HG03108 (cell line): ENCODE data around the gene LPAR2.
A peak's percentile ranks its signal among the peaks of the same experiment; 100 is the strongest.

ENCODE experiments used
- ATAC-seq: cut with Tn5 transposase; IDR thresholded peaks from one replicate; pipeline ENCODE4 v1.9.1; 2021; ENCODE audit warnings: moderate library complexity; ENCODE audit not compliant: unreplicated experiment

The LPAR2 gene

GRCh38 chr19:19654441-19654840 lies 26.4 kb upstream of the LPAR2 start:
- ATAC-seq: no peak

GRCh38 chr19:19653597-19654147 lies 25.7 kb upstream of the LPAR2 start:
- ATAC-seq: no peak

- no peak for ATAC-seq
Measured at GRCh38 chr19:19652482-19653295, 24.7 kb upstream of the LPAR2 start.

GRCh38 chr19:19651076-19651475 lies 23.1 kb upstream of the LPAR2 start:
- ATAC-seq: no peak

GRCh38 chr19:19650331-19650730 lies 22.3 kb upstream of the LPAR2 start:
- ATAC-seq: no peak

- ATAC-seq: no peak
Measured at GRCh38 chr19:19649580-19649995, 21.6 kb upstream of the LPAR2 start.

- ATAC-seq: no peak
Measured at GRCh38 chr19:19649155-19649554, 21.1 kb upstream of the LPAR2 start.

- ATAC-seq: no peak
Measured at GRCh38 chr19:19647037-19647835, 19.2 kb upstream of the LPAR2 start.

GRCh38 chr19:19645233-19645870 lies 17.3 kb upstream of the LPAR2 start:
- ATAC-seq: no peak

GRCh38 chr19:19644054-19644388 lies 16.0 kb upstream of the LPAR2 start:
- ATAC-seq: no peak

GRCh38 chr19:19643158-19644053 lies 15.4 kb upstream of the LPAR2 start, which contains the start of gene GMIP:
Gene GMIP, minus strand, starts transcription at chr19:19643657. Its CDS starts 128 bp downstream, at chr19:19643529.
- ATAC-seq: peak; percentile 77

GRCh38 chr19:19642506-19643157 lies 14.6 kb upstream of the LPAR2 start:
- ATAC-seq: no peak

- ATAC-seq: no peak
Measured at GRCh38 chr19:19637523-19638251, 9.7 kb upstream of the LPAR2 start.

GRCh38 chr19:19637186-19637522 lies 9.1 kb upstream of the LPAR2 start:
- ATAC-seq: no peak

- ATAC-seq: no peak
Measured at GRCh38 chr19:19636573-19637185, 8.7 kb upstream of the LPAR2 start.

GRCh38 chr19:19635313-19635702 lies 7.3 kb upstream of the LPAR2 start:
- no peak for ATAC-seq

GRCh38 chr19:19634516-19635312 lies 6.7 kb upstream of the LPAR2 start:
- ATAC-seq: no peak
